CD4-positive, alpha-beta T cell treated with Interleukin-6 at 100 ng/mL for 8 hours (primary cell): Measurements from ENCODE around the gene CAT.

Experiments
- DNase-seq: peaks from one replicate; pipeline ENCODE4 v3.0.0-alpha.2; 2020; ENCODE audit warnings: mixed read lengths, low spot score

CAT gene

GRCh38 chr11:34459507-34460162 is 20.9 kb downstream of the CAT start:
- no peak for DNase-seq

- DNase-seq: no peak
These were observed 21.5 kb downstream of the CAT start for GRCh38 chr11:34460278-34460677.

GRCh38 chr11:34461215-34461614 is 22.5 kb downstream of the CAT start:
- DNase-seq: no peak

- DNase-seq: no peak
These were observed 25.9 kb downstream of the CAT start for GRCh38 chr11:34464591-34465051.

DNA sequence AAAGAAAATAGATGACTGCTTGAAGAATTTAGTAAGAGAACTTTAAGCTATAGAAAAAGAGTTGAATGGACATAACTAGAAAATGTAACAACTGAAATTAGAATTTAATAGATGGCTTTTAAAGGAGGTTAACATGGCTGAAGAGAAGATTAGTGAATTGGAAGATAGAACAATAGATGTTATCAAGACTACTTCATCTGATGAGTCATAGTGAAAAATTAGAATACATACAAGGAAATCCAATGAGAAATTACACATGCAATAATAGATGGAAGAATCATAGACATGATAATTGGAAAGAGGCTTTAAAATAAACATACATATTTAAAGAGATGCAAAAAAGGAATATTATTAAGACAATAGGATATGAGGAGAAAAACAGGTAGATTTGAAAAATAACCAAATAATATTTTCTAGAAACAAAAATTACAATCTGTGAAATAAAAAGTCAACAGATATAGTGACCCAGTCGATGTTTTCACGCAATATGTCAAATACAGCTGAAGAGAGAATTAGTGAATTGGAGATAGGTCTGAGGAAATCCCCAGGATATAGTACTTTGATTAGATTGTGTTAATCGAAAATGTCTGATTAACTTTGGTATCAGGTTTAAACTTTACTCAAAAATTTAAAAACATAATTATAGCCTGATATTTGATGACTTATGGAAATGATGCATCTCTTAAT is 28.2 kb downstream of the CAT start:
- no peak for DNase-seq

GRCh38 chr11:34468209-34468841 is 29.6 kb downstream of the CAT start:
- peak; percentile 14 for DNase-seq

DNA sequence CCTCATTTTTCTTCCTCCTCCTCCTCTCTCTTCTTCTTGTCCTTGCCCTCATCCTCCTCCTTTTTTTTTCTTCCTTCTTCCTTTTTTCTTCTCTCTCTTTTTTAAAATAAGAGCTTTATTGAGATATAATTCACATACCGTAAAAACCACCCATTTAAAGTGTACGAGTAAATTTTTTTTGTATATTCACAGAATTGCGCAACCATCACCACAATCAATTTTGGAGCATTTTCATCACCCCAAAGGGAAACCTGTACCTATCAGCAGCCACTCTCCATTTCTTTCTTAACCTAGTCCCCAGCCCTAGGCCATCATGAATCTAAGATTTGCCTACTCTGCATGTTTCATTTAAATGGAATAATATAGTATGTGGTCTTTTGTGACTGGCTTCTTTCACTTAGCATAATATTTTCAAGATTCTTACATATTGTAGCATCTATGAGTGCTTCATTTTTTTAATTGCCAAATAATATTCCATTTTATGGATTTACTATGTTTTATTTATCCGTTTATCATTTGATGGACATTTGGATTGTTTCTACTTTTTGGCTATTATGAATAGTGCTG is 35.0 kb downstream of the CAT start:
- no peak for DNase-seq

GRCh38 chr11:34475656-34476055 is 36.9 kb downstream of the CAT start:
- DNase-seq: no peak

GRCh38 chr11:34476849-34477248 is 38.1 kb downstream of the CAT start:
- no peak for DNase-seq

- no peak for DNase-seq
These were observed 40.3 kb downstream of the CAT start for GRCh38 chr11:34478845-34479663.

GRCh38 chr11:34480314-34480713 is 41.6 kb downstream of the CAT start:
- DNase-seq: no peak

DNA sequence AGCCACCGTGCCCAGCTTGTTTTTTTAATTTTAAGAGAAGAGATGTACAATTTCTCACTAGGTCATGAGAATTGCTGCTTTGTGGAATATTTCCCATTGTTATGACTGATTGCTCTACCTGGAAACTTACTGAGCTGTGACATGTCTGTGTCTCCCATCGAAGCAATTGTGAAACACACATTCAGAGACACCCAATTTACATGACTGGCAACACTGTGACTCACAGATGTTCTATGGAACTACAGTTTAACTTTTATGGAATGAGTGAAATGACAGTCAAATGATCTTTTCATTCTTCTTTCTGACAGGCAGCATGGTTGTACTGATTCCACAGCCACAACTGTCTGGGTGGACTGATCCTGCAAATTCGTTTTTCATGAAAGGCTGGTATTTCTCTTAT is 42.6 kb downstream of the CAT start:
- no peak for DNase-seq

DNA sequence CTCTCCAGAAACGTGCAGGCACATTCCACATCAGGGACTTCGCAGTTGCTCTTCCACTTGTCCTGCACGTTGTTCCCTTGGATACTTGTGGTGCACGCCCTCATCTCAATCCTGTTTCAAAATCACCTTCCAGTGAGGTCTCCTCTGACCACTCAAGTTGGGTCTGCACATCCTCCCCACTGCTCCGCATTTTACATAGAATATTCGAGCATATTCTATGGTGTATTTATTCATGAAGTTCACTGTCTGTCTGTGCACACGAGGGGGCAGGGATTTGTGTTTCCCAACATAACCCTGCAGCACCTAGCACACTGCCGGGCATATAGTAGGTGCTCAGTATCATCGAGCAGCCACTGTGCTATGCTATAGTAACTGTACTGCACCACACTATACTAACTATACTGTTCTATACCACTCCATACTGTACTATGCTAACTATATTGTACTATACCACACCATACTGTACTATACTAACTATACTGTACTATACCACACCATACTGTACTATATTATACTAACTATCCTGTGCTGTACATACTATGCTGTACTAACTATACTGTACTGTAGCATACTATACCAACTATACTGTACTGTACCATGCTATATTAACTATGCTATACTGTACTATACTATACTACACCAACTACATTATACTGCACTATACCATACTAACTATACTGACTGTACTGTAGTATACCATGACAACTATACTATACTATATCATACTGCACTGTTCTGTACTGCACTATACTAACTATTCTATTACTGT is 44.6 kb downstream of the CAT start:
- no peak for DNase-seq

DNA sequence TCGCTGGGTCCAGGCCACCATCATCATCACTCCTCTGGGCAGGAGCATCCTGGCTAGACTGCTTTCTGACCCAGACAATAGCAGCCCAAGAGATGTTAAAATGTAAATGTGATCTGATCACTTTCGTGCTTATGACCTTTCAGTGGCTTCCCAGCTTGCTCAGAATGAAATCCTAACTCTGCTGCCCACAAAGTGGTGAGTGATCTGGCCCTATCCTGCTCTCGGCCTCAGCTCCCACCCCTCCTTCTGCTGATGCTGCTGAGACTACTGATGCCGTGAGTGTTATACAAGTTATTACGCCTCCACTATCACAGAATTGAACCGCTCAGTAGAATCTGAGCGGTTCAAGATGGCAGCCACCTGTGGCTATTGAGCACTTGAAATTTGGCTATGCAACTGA is 48.7 kb downstream of the CAT start:
- no peak for DNase-seq

DNA sequence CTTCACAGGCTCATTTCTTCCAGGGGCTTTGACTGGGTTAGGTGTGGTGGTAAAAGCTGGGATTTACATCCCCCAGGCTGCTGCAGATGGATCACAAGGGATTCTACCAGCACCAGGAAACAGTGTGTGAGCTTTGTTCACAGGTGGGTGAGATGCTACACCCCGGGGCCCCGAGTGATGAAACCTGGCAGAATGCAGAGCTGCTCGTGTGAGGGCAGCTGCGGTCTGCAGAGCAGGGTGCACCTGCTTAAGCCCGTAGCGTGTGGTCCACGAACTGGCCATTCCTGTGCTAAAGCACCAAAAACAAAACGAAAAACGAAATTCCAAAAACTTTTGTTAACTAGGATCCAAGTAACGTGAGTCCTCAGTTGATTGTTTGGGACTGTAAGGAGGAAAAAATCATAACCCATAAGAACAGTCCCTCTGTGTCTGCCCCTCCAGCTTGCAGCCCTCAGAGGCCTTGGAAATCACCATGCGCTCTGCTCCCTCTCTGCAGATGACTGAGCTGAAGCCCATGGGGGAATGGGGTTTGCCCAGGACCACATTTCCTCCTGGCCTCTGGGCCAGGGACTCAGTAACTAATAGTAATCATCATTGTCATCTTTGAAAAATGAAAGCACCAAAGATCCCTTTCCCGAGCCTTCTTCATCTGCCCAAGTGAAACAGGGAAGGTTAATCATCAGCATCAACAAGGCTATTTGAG is 50.3 kb downstream of the CAT start:
- DNase-seq: no peak

- DNase-seq: no peak
These were observed 51.6 kb downstream of the CAT start for GRCh38 chr11:34490304-34490703.

DNA sequence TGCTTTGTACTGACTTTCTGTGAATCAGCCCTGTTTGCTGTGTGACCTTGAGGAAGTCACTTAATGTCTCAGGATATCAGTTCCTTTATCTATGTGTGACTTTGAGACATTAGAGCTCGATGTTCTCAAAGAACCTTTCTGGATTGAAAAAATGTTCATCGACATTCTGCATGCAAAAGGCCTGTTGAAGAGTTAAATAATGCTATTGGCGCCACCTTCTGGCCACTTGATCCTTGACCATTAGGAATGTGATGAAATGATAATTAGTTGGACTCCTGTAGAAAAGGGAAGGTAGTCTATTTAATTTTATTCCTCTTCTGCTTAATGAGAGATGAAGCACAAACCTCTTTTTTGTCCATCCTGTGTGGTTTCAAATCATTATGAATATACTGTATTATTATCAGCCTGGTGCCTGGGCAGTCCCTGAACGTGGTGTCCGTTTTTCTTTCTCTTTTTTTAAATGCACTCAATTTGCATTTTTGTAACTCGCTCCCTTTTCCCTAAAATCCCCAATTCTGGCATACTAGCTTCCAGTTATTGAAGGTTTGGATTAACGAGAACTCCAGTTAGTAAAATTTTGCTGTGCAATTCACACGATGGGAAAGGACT is 54.2 kb downstream of the CAT start:
- DNase-seq: peak; percentile 35

DNA sequence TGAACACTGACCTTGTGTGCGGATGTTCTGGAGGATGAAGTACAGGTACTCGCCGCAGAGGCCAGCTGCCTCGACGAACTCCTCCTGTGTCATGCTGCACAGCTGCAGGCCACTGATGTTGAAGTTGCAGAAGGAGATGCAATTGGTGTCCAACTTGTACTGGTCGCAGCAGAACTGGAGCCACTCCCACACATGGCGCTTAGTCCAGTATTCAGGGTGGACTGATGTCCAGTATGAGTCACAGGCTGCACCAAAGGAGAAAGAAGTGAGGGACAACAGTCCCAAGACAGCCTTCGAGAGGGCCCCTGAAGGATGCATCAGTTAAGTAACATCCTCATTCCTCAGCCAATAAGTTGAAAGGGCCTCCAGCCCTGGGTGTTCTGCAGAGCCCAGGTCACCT is 54.7 kb downstream of the CAT start:
- no peak for DNase-seq

GRCh38 chr11:34493926-34494595 is 55.3 kb downstream of the CAT start:
- DNase-seq: no peak

DNA sequence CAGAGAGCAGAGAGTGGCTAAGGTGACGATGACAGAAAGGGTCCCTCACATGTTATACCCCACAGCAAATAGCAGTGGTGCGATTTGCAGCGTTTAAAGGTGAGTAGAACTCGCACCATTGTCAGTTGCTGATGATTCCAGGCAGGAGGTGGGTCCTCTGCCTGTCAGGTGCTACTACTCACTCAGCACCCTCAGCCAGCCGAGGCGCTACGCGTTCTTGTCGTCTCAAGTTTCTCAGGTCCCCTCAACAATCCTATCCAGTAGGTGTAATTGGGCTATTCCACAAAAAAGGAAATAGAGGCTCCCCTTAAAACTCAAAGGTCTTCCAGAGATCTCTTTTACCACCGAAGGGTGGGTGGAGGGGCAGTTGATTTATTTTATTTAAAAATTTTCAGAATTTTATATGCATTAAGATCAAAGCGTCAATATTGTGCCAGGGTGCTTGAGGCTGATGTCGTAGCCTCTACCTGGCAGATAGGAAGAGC is 56.5 kb downstream of the CAT start:
- DNase-seq: no peak
